DOHH2 (cell line): Measurements from ENCODE around the gene CYSLTR2.

Source experiments
- EZH2phosphoT487 ChIP-seq: fragments of 200-600 bp; sonication (generic); IDR thresholded peaks from 2 replicates; pipeline ENCODE4 v1.6.1; 2017; ENCODE audit warnings: borderline replicate concordance, mild to moderate bottlenecking, antibody characterized with exemption, low read length, moderate library complexity, mixed read lengths
- TF ChIP-seq, protein P1 (sequence below): fragments of 200-600 bp; sonication (generic); IDR thresholded peaks from one replicate; pipeline ENCODE4 v1.5.1; 2014; ENCODE audit warnings: antibody characterized with exemption, mild to moderate bottlenecking, low read depth, low read length; ENCODE audit not compliant: poor library complexity, severe bottlenecking

DNA sequence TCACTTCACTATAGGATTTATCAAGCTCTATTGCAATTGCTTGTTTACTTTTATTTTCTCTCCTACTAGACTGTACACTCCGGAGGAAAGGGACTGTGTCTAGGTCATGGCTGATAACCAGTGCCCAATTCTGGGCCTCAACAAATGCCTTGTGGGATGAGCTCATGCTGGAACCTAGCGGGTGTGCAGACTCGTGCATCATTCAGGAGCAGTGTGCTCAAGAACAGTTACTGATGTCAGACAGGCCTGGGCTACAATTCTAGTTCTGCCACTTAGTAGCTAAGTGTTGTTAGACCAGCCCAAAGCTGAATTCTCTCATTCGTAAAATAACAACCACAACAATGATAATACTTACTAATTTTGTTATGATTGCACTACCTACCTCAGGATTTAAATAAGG, 95.4 kb downstream of the CYSLTR2 start:
- TF ChIP-seq, protein P1, sequence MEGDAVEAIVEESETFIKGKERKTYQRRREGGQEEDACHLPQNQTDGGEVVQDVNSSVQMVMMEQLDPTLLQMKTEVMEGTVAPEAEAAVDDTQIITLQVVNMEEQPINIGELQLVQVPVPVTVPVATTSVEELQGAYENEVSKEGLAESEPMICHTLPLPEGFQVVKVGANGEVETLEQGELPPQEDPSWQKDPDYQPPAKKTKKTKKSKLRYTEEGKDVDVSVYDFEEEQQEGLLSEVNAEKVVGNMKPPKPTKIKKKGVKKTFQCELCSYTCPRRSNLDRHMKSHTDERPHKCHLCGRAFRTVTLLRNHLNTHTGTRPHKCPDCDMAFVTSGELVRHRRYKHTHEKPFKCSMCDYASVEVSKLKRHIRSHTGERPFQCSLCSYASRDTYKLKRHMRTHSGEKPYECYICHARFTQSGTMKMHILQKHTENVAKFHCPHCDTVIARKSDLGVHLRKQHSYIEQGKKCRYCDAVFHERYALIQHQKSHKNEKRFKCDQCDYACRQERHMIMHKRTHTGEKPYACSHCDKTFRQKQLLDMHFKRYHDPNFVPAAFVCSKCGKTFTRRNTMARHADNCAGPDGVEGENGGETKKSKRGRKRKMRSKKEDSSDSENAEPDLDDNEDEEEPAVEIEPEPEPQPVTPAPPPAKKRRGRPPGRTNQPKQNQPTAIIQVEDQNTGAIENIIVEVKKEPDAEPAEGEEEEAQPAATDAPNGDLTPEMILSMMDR: no peak
- no peak for TF ChIP-seq EZH2phosphoT487
